Karpas-422 (cell line): Measurements from ENCODE around the gene PRR19. TPM values are rescaled to one million over a fixed set of nuclear protein-coding genes. Genes with fewer than 3 reads are reported as not detected.

ENCODE experiments used
- DNase-seq: peaks from one replicate; pipeline ENCODE4 v3.0.0-alpha.2; 2015
- H2AFZ ChIP-seq: fragments of 200-600 bp; sonication (generic); 2 replicates; pipeline ENCODE4 v1.6.1; 2014; ENCODE audit warnings: antibody characterized with exemption, low read length, mixed read lengths
- H3K27ac ChIP-seq: fragments of 200-600 bp; sonication (generic); 2 replicates; pipeline ENCODE4 v1.5.1; 2014; ENCODE audit warnings: mild to moderate bottlenecking, low read length, moderate library complexity
- H3K27me3 ChIP-seq: fragments of 200-600 bp; sonication (generic); 2 replicates; pipeline ENCODE4 v1.6.1; 2014; ENCODE audit warnings: low read length, mixed read lengths
- H3K36me3 ChIP-seq: fragments of 200-600 bp; sonication (generic); 2 replicates; pipeline ENCODE4 v1.6.1; 2014; ENCODE audit warnings: low read length, mixed read lengths; ENCODE audit not compliant: insufficient read depth
- H3K4me1 ChIP-seq: fragments of 200-600 bp; sonication (generic); 2 replicates; pipeline ENCODE4 v1.6.1; 2014; ENCODE audit warnings: mild to moderate bottlenecking, low read length, mixed read lengths
- H3K4me2 ChIP-seq: fragments of 200-600 bp; sonication (generic); 2 replicates; pipeline ENCODE4 v1.6.1; 2014; ENCODE audit warnings: low read length, low read depth, mild to moderate bottlenecking; ENCODE audit not compliant: poor library complexity, severe bottlenecking
- H3K4me3 ChIP-seq: fragments of 200-600 bp; sonication (generic); 2 replicates; pipeline ENCODE4 v1.5.1; 2014; ENCODE audit warnings: mild to moderate bottlenecking, antibody characterized with exemption, low read length, mixed read lengths
- H3K79me2 ChIP-seq: fragments of 200-600 bp; sonication (generic); 2 replicates; pipeline ENCODE4 v1.6.1; 2014; ENCODE audit warnings: mild to moderate bottlenecking, low read length, mixed read lengths
- H3K9ac ChIP-seq: fragments of 200-600 bp; sonication (generic); 2 replicates; pipeline ENCODE4 v1.6.0; 2014; ENCODE audit warnings: low read length
- H3K9me2 ChIP-seq: fragments of 200-600 bp; sonication (generic), shearing (Covaris generic); replicated peaks from 2 replicates; pipeline ENCODE4 v1.6.0; 2014; ENCODE audit warnings: mild to moderate bottlenecking, low read length, moderate library complexity; ENCODE audit not compliant: insufficient read depth
- H3K9me3 ChIP-seq: fragments of 300-700, 200-600 bp; sonication (generic); 2 replicates; pipeline ENCODE4 v1.6.1; 2014; ENCODE audit warnings: low read length, mixed read lengths
- H4K20me1 ChIP-seq: fragments of 200-600 bp; sonication (generic); 2 replicates; pipeline ENCODE4 v1.6.1; 2014; ENCODE audit warnings: mild to moderate bottlenecking, antibody characterized with exemption, low read length, low read depth; ENCODE audit not compliant: insufficient read depth
- total RNA-seq: library from RNA; depleted of rRNA; stranded (reverse); fragments of >200 nt; shearing (Covaris generic); gene quantifications from 2 replicates; pipeline ENCODE4 v1.2.3, GENCODE V29; 2014; ENCODE audit warnings: low replicate concordance

The PRR19 gene
- total RNA-seq, 1 experiment from 2014 or later: 1.2 TPM

DNA sequence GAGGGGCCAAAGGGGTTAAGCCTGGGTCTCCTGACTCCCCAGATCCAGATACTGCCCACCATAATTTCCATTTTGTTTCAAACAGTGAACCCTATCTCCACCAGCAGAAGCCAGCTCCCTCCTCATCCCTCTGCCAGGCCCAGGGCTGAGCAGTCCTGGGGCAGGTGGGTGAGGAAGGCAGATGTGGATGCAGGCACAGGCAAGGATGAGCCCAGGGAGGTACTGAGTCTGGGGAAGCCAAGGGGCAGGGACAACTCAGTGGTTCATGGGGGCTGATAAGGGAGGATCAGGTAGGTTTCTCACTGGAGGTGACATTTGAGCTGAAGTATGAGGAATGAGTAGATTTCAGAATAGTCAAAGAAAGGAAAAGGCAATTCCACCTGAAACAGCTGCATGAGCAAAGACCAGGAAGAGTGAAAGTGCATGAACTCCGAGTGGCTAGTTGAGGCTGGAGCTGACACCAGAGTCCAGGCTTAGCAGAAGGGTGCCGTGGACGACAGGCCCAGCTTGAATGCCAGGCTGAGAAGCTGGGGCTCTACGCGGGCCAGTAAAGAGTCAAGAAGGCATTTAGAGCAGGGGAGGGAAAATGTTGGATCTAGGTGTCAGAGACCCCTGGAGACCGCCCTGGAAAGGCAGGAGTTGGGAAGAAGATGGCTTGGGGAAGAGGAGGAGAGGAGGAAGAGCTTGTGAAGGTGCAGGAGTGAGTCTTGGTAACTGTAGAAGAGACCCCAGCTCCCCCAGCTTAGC is 22.6 kb upstream of the PRR19 start:
- peak overlapping the region; percentile 89 for H3K4me3 ChIP-seq
- H2AFZ ChIP-seq: no peak overlapping the region
- H3K9ac ChIP-seq: peak overlapping the region; percentile 91
- peak overlapping the region; percentile 81 for H3K27ac ChIP-seq
- H4K20me1 ChIP-seq: no peaks in the 10 kb centered on the region
- H3K79me2 ChIP-seq: peaks cover 5% of the 10 kb centered on the region; the same call in 1 of the 2 replicates
- no peaks in the 10 kb centered on the region for H3K9me3 ChIP-seq
- H3K4me2 ChIP-seq: peak overlapping the region; percentile 95
- H3K27me3 ChIP-seq: no peaks in the 10 kb centered on the region
- DNase-seq: no peak
- H3K9me2 ChIP-seq: no peaks in the 10 kb centered on the region
- no peaks in the 10 kb centered on the region for H3K36me3 ChIP-seq
- H3K4me1 ChIP-seq: peaks cover 41% of the 10 kb centered on the region

GRCh38 chr19:42279902-42280814 is 21.8 kb upstream of the PRR19 start:
- H3K4me3 ChIP-seq: peak overlapping the region; percentile 89

GRCh38 chr19:42280815-42281145 is 21.2 kb upstream of the PRR19 start:
- H3K9me3 ChIP-seq: no peaks in the 10 kb centered on the region
- H3K9ac ChIP-seq: peak overlapping the region; percentile 91

More at GRCh38 chr19:42279902-42280814, 21.8 kb upstream of the PRR19 start:
- no peaks in the 10 kb centered on the region for H3K9me3 ChIP-seq
- H3K36me3 ChIP-seq: no peaks in the 10 kb centered on the region
- no peaks in the 10 kb centered on the region for H3K27me3 ChIP-seq
- peak; percentile 98 for DNase-seq
- H3K4me1 ChIP-seq: peaks cover 45% of the 10 kb centered on the region
- peak overlapping the region; percentile 95 for H3K4me2 ChIP-seq
- no peaks in the 10 kb centered on the region for H3K9me2 ChIP-seq
- H3K9ac ChIP-seq: peak overlapping the region; percentile 91
- peaks cover 8% of the 10 kb centered on the region for H3K79me2 ChIP-seq
- peak overlapping the region; percentile 79; the same call in 1 of the 2 replicates for H2AFZ ChIP-seq
- peak overlapping the region; percentile 81 for H3K27ac ChIP-seq
- H4K20me1 ChIP-seq: no peaks in the 10 kb centered on the region; the same call in 1 of the 2 replicates

DNA sequence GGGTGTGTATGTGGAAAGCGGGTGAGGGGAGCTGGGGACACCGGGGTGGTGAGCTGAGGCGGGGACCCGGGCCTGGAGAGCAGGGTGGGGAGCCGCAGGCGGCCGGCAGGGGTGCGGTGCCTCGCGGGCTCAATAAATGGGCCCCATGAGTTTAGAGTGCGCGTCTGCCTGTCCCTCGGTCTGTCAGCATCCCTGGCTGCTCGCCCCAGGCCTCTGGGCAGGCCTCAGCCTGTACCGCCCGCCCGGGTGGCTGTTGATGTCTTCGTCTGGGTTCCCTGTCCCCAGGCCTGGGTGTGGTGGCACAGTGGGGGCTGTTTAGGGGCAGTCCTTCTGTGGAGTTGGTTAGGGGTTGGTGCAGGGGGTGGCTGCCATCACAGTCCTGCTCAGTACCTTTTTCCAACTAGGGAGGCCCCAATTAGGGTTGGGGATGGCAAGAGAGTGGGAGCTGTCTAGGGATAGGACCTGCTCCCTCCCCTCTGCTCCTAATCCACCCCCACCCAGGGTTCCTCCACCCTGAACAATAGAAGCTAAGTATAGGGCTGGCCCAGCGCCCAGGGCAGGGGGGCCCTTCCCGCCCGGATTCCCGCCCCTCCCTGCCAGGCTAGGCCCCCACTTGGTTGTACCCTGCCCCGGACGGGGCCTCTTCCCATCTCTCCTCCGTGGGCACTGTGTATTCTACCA is 20.6 kb upstream of the PRR19 start:
- no peaks in the 10 kb centered on the region for H3K36me3 ChIP-seq
- peaks cover 7% of the 10 kb centered on the region; the same call in 1 of the 2 replicates for H4K20me1 ChIP-seq
- peak overlapping the region; percentile 95 for H3K4me2 ChIP-seq
- no peaks in the 10 kb centered on the region for H3K9me3 ChIP-seq
- H3K4me1 ChIP-seq: peaks cover 56% of the 10 kb centered on the region
- DNase-seq: peak; percentile 74
- peak overlapping the region; percentile 81 for H3K27ac ChIP-seq
- no peaks in the 10 kb centered on the region for H3K9me2 ChIP-seq
- peak overlapping the region; percentile 91 for H3K9ac ChIP-seq
- no peaks in the 10 kb centered on the region for H3K27me3 ChIP-seq
- peak overlapping the region; percentile 89 for H3K4me3 ChIP-seq
- H2AFZ ChIP-seq: no peak overlapping the region
- H3K79me2 ChIP-seq: peaks cover 18% of the 10 kb centered on the region

More at GRCh38 chr19:42280815-42281145, 21.2 kb upstream of the PRR19 start:
- Histone ChIP-seq H4K20me1 (peaks cover 3% of the 10 kb centered on the region; the same call in 1 of the 2 replicates), H3K79me2 (peaks cover 13% of the 10 kb centered on the region), H3K36me3 (no peaks in the 10 kb centered on the region), H3K4me3 (peak overlapping the region; percentile 89), H3K9me2 (no peaks in the 10 kb centered on the region), H3K27ac (peak overlapping the region; percentile 81), H3K27me3 (no peaks in the 10 kb centered on the region), H2AFZ (no peak overlapping the region), H3K4me1 (peaks cover 51% of the 10 kb centered on the region), H3K4me2 (peak overlapping the region; percentile 95)
- DNase-seq: no peak

DNA sequence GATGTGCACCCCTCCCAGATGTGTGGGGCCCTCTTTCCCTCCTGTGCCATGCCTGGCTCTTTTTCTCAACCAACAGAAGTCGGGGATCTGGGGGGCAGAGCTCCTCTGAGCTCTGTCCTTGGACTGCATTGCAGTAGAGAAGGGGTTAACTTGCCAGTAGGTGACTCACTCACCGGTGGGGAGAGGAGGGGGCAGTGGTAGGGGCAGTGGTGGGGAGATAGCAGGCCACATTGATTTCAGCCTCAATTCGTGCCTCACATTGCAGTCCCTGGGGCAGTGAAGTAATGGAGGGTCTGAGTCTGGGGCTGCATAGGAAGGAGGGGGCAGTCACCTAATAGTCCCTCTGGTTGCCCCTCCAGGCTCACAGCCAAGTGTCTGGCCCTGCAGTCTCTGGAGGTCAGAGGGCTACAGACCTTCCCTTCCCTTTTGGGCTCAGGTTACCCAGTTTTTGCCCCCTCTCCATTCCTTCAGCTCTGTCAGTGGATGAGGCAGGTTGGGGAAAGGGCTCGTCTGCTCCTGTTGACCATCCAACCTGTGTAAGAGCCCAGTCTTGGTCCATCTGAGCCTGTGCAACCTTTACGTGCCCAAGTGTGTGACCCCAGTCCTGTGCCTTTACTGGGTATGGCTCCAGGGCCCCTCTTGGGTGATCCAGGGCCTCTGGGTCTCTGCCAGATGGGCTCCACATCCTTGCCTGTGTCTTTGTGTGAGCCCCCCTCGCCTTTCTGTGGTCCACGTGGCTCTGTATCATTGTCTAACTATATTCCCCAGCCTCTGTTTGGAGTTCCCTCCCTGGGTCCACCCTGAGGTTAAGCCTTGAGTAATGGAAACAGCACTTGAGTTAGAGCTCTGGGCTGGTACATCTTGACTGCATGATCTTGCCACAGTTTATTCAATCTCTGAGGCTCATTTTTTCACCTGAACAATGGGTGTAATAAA is 19.8 kb upstream of the PRR19 start:
- H3K4me3 ChIP-seq: peak overlapping the region; percentile 89; the same call in 1 of the 2 replicates
- H3K4me1 ChIP-seq: peaks cover 61% of the 10 kb centered on the region
- H4K20me1 ChIP-seq: peaks cover 7% of the 10 kb centered on the region; the same call in 1 of the 2 replicates
- H3K9me2 ChIP-seq: no peaks in the 10 kb centered on the region
- peaks cover 18% of the 10 kb centered on the region for H3K79me2 ChIP-seq
- no peak overlapping the region for H2AFZ ChIP-seq
- H3K36me3 ChIP-seq: peaks cover 5% of the 10 kb centered on the region; the same call in 1 of the 2 replicates
- no peaks in the 10 kb centered on the region for H3K9me3 ChIP-seq
- H3K27me3 ChIP-seq: no peaks in the 10 kb centered on the region
- peak overlapping the region; percentile 95 for H3K4me2 ChIP-seq
- DNase-seq: peak; percentile 53
- H3K27ac ChIP-seq: peak overlapping the region; percentile 81
- peak overlapping the region; percentile 91 for H3K9ac ChIP-seq

GRCh38 chr19:42282819-42283187 is 19.1 kb upstream of the PRR19 start:
- H3K4me3 ChIP-seq: peak overlapping the region; percentile 75
- peak overlapping the region; percentile 81 for H3K27ac ChIP-seq
- no peak for DNase-seq
- no peaks in the 10 kb centered on the region for H3K9me2 ChIP-seq
- H2AFZ ChIP-seq: no peak overlapping the region
- peak overlapping the region; percentile 95 for H3K4me2 ChIP-seq
- peaks cover 10% of the 10 kb centered on the region; the same call in 1 of the 2 replicates for H4K20me1 ChIP-seq
- peak overlapping the region; percentile 91 for H3K9ac ChIP-seq
- H3K9me3 ChIP-seq: no peaks in the 10 kb centered on the region
- H3K27me3 ChIP-seq: no peaks in the 10 kb centered on the region
- peaks cover 61% of the 10 kb centered on the region for H3K4me1 ChIP-seq
- peaks cover 11% of the 10 kb centered on the region; the same call in 1 of the 2 replicates for H3K36me3 ChIP-seq
- H3K79me2 ChIP-seq: peaks cover 18% of the 10 kb centered on the region
